ENCODE results near the gene VPS39.

The VPS39 gene

DNA sequence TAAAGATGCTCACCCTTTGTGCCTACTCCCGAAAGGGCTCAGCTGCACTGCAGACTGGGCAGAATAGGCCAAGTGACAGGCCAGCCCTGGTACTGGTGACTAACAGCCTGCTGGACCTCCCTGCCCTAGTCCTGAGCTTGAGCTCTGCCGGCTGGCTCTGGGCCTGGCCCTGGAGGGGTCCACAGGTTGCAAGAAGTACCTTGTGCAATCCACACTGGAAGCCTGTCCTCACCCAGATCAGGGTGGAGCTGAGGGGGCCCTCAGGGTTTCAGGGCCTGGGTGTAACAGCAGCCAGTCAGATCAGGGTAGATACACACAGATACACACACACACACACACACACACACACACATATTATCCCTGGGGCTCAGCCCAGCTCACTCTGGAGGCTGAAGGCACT is 86.4 kb downstream of the VPS39 start:
- no peak for DNase-seq

GRCh38 chr15:42121021-42121420 is 87.1 kb downstream of the VPS39 start:
- DNase-seq = no peak

GRCh38 chr15:42120285-42120684 is 87.8 kb downstream of the VPS39 start:
- no peak for DNase-seq

DNA sequence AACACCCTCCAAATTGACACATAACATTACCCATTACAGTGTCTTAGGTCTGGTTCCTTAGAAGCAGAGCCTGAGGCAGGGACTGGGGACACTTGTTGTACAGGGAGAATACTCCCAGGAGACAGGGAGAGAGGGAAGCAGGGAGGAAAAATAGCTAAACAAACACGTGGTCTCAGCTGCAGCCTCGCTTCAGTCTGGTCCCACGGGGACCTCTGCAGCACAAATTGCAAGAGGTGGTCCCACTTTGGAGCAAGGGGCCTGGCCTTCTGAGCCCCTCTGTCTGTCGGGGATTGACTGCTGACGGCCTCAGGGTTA is 88.7 kb downstream of the VPS39 start:
- DNase-seq = no peak

DNA sequence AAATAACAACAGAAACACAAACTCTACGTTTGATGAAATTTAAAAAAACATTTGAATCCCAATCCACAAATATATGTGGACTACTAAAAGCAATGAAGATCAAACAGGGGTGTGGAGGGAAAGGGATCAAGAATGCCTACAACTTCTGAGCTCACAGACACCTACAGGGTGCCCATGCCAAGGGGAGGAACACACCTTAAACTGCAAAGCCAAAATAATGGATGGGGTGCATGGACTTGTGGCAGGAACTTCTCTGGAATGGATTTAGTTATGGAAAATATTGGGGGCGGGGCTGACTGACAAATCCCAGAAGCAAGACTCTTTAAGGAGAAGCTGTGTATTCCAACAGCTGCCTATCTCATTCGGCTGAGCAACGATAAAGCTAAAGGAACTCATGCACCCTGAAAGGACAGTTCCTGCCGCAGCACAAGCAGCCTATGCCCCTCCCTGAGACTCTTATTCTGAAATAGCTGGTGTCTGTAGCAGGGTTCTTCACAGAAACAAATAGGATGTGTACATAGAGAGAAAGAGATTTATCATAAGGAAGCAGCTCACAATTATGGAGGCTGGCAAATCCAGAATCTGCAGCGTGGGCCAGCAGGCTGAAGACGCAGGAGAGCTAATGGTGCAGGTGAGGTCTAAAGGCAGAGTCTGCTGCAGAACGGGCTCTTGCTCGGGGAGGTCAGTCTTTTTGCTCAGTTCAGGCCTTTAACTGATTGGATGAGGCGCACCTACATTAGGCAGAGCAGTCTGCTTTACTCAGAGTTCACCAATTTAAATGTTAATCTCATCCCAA is 89.3 kb downstream of the VPS39 start:
- DNase-seq = peak; percentile 35

GRCh38 chr15:42111924-42112323 is 96.2 kb downstream of the VPS39 start:
- no peak for DNase-seq

GRCh38 chr15:42110367-42110766 is 97.7 kb downstream of the VPS39 start:
- DNase-seq = no peak

- DNase-seq = no peak
Measured at GRCh38 chr15:42108806-42109205, 99.3 kb downstream of the VPS39 start.

All from NCI-H2081 (cell line).